Measurements from ENCODE around the gene FGFBP1. TPM values are rescaled to one million over a fixed set of nuclear protein-coding genes. Genes with fewer than 3 reads are reported as not detected.

The FGFBP1 gene
- total and polyA plus RNA-seq, 4 donors = 7.1 to 45.7 (median 19.7) TPM; not detected in 1

DNA sequence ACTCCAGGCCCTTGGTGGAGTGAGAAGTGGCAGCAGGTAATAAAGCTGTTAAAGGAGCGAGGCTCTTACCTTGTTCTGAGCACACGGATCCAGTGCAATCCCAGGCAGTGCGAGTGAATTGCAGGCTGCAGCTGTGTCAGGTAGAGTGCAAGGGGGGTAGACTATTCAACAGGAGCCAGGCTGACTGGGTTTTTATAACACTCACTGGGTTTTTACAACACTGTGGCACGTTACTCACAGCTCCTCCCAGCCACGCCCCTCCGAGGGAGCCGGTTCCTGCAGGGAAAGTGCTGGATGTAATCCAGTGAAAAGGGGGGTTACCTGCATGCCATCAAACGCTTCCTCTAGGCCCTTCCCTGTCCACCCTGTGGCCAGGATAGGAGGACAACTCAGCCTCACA lies 358 bp downstream of the FGFBP1 start:
- 35 to 50% methylated on average over 8 of the region's 8 CpGs for WGBS, 2 donors
- peaks cover 0 to 1% (median 0%) of the 10 kb centered on the region in 4 donors for H3K9me3 ChIP-seq (ENCODE audit: control insufficient read depth in 4 of 4, insufficient read depth in 3 of 4, low read length in 3 of 4)
- DNase-seq = peak in 2 of 3 donors; percentile 24 to 51
- TF ChIP-seq, protein P1, sequence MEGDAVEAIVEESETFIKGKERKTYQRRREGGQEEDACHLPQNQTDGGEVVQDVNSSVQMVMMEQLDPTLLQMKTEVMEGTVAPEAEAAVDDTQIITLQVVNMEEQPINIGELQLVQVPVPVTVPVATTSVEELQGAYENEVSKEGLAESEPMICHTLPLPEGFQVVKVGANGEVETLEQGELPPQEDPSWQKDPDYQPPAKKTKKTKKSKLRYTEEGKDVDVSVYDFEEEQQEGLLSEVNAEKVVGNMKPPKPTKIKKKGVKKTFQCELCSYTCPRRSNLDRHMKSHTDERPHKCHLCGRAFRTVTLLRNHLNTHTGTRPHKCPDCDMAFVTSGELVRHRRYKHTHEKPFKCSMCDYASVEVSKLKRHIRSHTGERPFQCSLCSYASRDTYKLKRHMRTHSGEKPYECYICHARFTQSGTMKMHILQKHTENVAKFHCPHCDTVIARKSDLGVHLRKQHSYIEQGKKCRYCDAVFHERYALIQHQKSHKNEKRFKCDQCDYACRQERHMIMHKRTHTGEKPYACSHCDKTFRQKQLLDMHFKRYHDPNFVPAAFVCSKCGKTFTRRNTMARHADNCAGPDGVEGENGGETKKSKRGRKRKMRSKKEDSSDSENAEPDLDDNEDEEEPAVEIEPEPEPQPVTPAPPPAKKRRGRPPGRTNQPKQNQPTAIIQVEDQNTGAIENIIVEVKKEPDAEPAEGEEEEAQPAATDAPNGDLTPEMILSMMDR (IDR thresholded peaks at IDR 0.05; ENCODE audit: control extremely low read depth, extremely low read depth) = no peak
- H3K27ac ChIP-seq (ENCODE audit: low read depth in 1 of 2, low read length in 1 of 2) = no peak overlapping the region
- peaks cover 0 to 5% (median 0%) of the 10 kb centered on the region in 5 donors for H3K4me1 ChIP-seq (ENCODE audit: control insufficient read depth in 5 of 5, insufficient read depth in 5 of 5, low read length in 5 of 5)
- H3K9ac ChIP-seq (ENCODE audit: insufficient read depth in 1 of 2, low read length in 2 of 2) = no peak overlapping the region
- no peaks in the 10 kb centered on the region for H3K36me3 ChIP-seq (ENCODE audit: control insufficient read depth in 4 of 4, insufficient read depth in 4 of 4, low read length in 4 of 4)
- no peak overlapping the region for H3K4me3 ChIP-seq
- H3K27me3 ChIP-seq (ENCODE audit: control insufficient read depth in 3 of 3, insufficient read depth in 3 of 3, low read length in 2 of 3) = peaks cover 0 to 3% (median 3%) of the 10 kb centered on the region in 3 donors
- ATAC-seq (ENCODE audit: insufficient read depth, low FRiP score) = peak; percentile 63

DNA sequence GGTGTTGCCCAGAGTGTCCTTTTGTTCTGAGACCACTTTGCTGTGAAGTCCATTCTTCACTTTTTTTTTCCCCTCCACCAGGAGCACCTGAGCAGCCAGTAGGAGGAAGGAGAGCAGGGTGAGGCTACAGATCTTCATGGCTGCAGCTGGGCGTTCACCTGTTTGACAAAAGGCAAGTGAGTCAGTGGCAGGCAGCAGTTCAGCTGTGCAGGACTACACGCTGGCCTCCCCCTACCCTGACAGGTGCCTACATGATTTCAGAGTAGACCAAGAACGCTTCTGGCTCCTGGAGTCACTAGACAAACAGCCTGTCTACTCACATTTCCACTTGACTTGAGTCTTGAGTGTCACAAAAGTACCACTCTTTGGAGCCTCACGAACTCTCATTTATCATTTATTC lies 2.0 kb downstream of the FGFBP1 start:
- peak; percentile 63 for ATAC-seq (ENCODE audit: insufficient read depth, low FRiP score)
- Histone ChIP-seq H3K4me3 (no peak overlapping the region), H3K27ac (ENCODE audit: low read depth in 1 of 2, low read length in 1 of 2) (no peak overlapping the region), H3K27me3 (ENCODE audit: control insufficient read depth in 3 of 3, insufficient read depth in 3 of 3, low read length in 2 of 3) (peaks cover 0 to 3% (median 3%) of the 10 kb centered on the region in 3 donors), H3K9me3 (ENCODE audit: control insufficient read depth in 4 of 4, insufficient read depth in 3 of 4, low read length in 3 of 4) (peaks cover 0 to 1% (median 0%) of the 10 kb centered on the region in 4 donors), H3K9ac (ENCODE audit: insufficient read depth in 1 of 2, low read length in 2 of 2) (no peak overlapping the region), H3K36me3 (ENCODE audit: control insufficient read depth in 4 of 4, insufficient read depth in 4 of 4, low read length in 4 of 4) (no peaks in the 10 kb centered on the region), H3K4me1 (ENCODE audit: control insufficient read depth in 5 of 5, insufficient read depth in 5 of 5, low read length in 5 of 5) (peaks cover 0 to 5% (median 0%) of the 10 kb centered on the region in 5 donors)
- DNase-seq = peak in 1 of 3 donors; percentile 41
- WGBS, 2 donors = 63 to 80% methylated on average over 4 of the region's 4 CpGs
- TF ChIP-seq, protein P1 (IDR thresholded peaks at IDR 0.05; ENCODE audit: control extremely low read depth, extremely low read depth) = no peak

DNA sequence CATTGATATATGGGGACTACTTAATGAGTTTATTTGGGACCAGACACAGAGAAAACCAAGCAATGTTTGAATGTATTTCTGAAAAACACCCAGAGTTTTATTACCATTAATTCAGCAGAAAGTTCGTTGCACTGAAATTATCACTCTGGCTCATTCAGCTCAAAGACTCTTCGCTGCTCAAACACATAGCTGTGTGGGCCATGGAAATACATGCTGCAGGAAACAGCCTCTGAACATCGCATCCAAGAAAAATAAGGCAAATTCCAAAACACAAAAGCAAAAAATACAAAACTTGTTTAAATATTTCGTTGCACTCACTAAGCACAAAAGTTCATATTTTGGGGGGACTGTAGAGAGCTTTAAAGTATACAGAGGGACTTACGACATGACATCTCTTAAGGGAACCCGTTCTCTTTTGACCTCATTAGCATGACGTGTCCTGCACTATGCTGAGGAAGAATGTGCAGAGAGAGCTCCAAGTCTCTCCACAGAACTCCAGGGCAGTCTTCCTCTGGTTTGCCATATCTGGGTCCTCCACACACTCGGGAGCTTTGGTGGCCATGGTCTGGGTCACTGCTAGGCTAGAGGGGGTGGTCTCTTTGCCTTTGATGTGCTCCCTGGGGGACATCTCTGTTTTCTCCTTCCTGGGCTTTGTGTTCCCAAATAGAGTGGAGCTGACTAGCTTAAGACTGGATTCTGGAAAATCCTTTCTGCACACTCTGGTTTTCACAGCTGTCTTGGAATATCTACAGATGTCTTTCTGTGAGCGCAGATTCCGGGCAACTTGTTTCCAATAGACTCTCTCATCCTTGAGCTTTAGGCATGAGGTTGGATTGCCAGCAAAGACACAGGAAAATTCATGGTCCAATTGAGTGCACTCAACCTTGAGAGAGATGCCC lies 2.8 kb downstream of the FGFBP1 start:
- H3K9ac ChIP-seq (ENCODE audit: insufficient read depth in 1 of 2, low read length in 2 of 2) = no peak overlapping the region
- H3K27ac ChIP-seq (ENCODE audit: low read depth in 1 of 2, low read length in 1 of 2) = no peak overlapping the region
- WGBS, 2 donors = 84 to 89% methylated on average over 10 of the region's 10 CpGs

More for the DNA sequence above, 2.8 kb downstream of the FGFBP1 start:
- peaks cover 0 to 5% (median 0%) of the 10 kb centered on the region in 5 donors for H3K4me1 ChIP-seq (ENCODE audit: control insufficient read depth in 5 of 5, insufficient read depth in 5 of 5, low read length in 5 of 5)
- no peaks in the 10 kb centered on the region for H3K9me3 ChIP-seq (ENCODE audit: control insufficient read depth in 4 of 4, insufficient read depth in 3 of 4, low read length in 3 of 4)
- TF ChIP-seq, protein P1 (IDR thresholded peaks at IDR 0.05; ENCODE audit: control extremely low read depth, extremely low read depth) = no peak
- H3K36me3 ChIP-seq (ENCODE audit: control insufficient read depth in 4 of 4, insufficient read depth in 4 of 4, low read length in 4 of 4) = no peaks in the 10 kb centered on the region
- H3K27me3 ChIP-seq (ENCODE audit: control insufficient read depth in 3 of 3, insufficient read depth in 3 of 3, low read length in 2 of 3) = peaks cover 0 to 3% (median 3%) of the 10 kb centered on the region in 3 donors
- DNase-seq (no peak), ATAC-seq (ENCODE audit: insufficient read depth, low FRiP score) (no peak)
- H3K4me3 ChIP-seq = no peak overlapping the region
